Lung (tissue), 12 donors: ENCODE measurements around the gene C17orf100. TPM values are rescaled to one million over a fixed set of nuclear protein-coding genes. Genes with fewer than 3 reads are reported as not detected.

ENCODE experiments used
- ATAC-seq: fragments of 200-7000 bp; cut with Tn5 transposase; one replicate; pipeline ENCODE4 v1.9.1; 2020; ENCODE audit warnings: moderate number of reproducible peaks; ENCODE audit not compliant: insufficient read depth, low FRiP score
- DNase-seq, 3 donors: peaks; one replicate each; pipeline ENCODE4 v3.0.0-alpha.2; 2013 to 2017
- H3K27ac ChIP-seq, 2 donors: one replicate each; pipeline ENCODE4 v1.5.1; 2013; ENCODE audit warnings: mild to moderate bottlenecking in 2 of 2, moderate library complexity in 2 of 2, control low read depth in 1 of 2, inconsistent platforms in 1 of 2, low read depth in 1 of 2, low read length in 1 of 2
- H3K27me3 ChIP-seq, 3 donors: one replicate each; pipeline ENCODE4 v1.5.1; 2013; ENCODE audit warnings: low read length in 2 of 3; ENCODE audit not compliant: control insufficient read depth in 3 of 3, insufficient read depth in 3 of 3
- H3K36me3 ChIP-seq, 4 donors: one replicate each; pipeline ENCODE4 v1.5.1; 2013; ENCODE audit warnings: low read length in 4 of 4, mild to moderate bottlenecking in 1 of 4, moderate library complexity in 1 of 4; ENCODE audit not compliant: control insufficient read depth in 4 of 4, insufficient read depth in 4 of 4
- H3K4me1 ChIP-seq, 5 donors: one replicate each; pipeline ENCODE4 v1.5.1; 2013; ENCODE audit warnings: low read length in 5 of 5, mild to moderate bottlenecking in 2 of 5, moderate library complexity in 1 of 5; ENCODE audit not compliant: control insufficient read depth in 5 of 5, insufficient read depth in 5 of 5
- H3K4me3 ChIP-seq: one replicate; pipeline ENCODE4 v1.5.1; 2013; ENCODE audit warnings: mild to moderate bottlenecking, control low read depth, moderate library complexity
- H3K9ac ChIP-seq, 2 donors: one replicate each; pipeline ENCODE4 v1.5.1; 2013; ENCODE audit warnings: low read length in 2 of 2, control low read depth in 1 of 2; ENCODE audit not compliant: insufficient read depth in 1 of 2
- H3K9me3 ChIP-seq, 4 donors: one replicate each; pipeline ENCODE4 v1.5.1; 2013; ENCODE audit warnings: low read length in 3 of 4, mild to moderate bottlenecking in 1 of 4, moderate library complexity in 1 of 4; ENCODE audit not compliant: control insufficient read depth in 4 of 4, insufficient read depth in 3 of 4
- CTCF ChIP-seq: IDR thresholded peaks from 2 replicates; pipeline ENCODE4 v1.5.1; 2012; ENCODE audit warnings: mild to moderate bottlenecking; ENCODE audit errors: control extremely low read depth, extremely low read depth
- WGBS, 2 donors: extraction: QIAGEN DNeasy Blood & Tissue Kit; methylation state at CpG; one replicate each; pipeline ENCODE4 v1.1.7; 2013; 5-methylcytosine and 5-hydroxymethylcytosine counted together
- polyA plus RNA-seq, 2 donors: library from polyadenylated mRNA; stranded (reverse); fragments of 200-250 nt; gene quantifications; one replicate each; pipeline ENCODE4 v1.2.1, GENCODE V29; 2013
- total RNA-seq, 2 donors: library from RNA; depleted of rRNA in 1 of 2; stranded (reverse); fragments of >200 nt in 1 of 2; gene quantifications; one replicate each; pipeline ENCODE4 v1.2.1, GENCODE V29; 2014 to 2021
- donor health status: control.
- donor health status: control.
- donor health status: Bipolar disorder and iron deficiency.
- donor health status: healthy.
- donor health status: DM: yes; HTN: yes; CAD: no.

The C17orf100 gene
- total and polyA plus RNA-seq, 4 donors: 1.5 to 3.6 (median 2.0) TPM

GRCh38 chr17:6667516-6667915 is 16.0 kb downstream of the C17orf100 start:
- Histone ChIP-seq H3K36me3 (no peaks in the 10 kb centered on the region), H3K27ac (no peak overlapping the region), H3K9ac (no peak overlapping the region), H3K4me3 (no peak overlapping the region), H3K9me3 (no peaks in the 10 kb centered on the region), H3K27me3 (peaks cover 0 to 7% (median 4%) of the 10 kb centered on the region in 3 donors), H3K4me1 (no peaks in the 10 kb centered on the region)
- DNase-seq (no peak), ATAC-seq (no peak)
- WGBS, 2 donors: 43 to 47% methylated on average over 5 to 6 of the region's 6 CpGs
- TF ChIP-seq CTCF: no peak

- Histone ChIP-seq H3K9me3 (no peaks in the 10 kb centered on the region), H3K4me1 (no peaks in the 10 kb centered on the region), H3K9ac (no peak overlapping the region), H3K36me3 (no peaks in the 10 kb centered on the region), H3K27me3 (peaks cover 0 to 7% (median 4%) of the 10 kb centered on the region in 3 donors), H3K4me3 (no peak overlapping the region), H3K27ac (no peak overlapping the region)
- DNase-seq (no peak), ATAC-seq (no peak)
- 81 to 92% methylated on average over 17 of the region's 17 CpGs for WGBS, 2 donors
- no peak for TF ChIP-seq CTCF
Measured at GRCh38 chr17:6668219-6668618, 16.7 kb downstream of the C17orf100 start.

- ATAC-seq: no peak
- Histone ChIP-seq H3K27me3 (peaks cover 0 to 7% (median 4%) of the 10 kb centered on the region in 3 donors), H3K36me3 (no peaks in the 10 kb centered on the region), H3K4me1 (no peaks in the 10 kb centered on the region), H3K9ac (no peak overlapping the region), H3K9me3 (no peaks in the 10 kb centered on the region), H3K4me3 (no peak overlapping the region), H3K27ac (no peak overlapping the region)
- no peak for TF ChIP-seq CTCF
- DNase-seq: no peak
- WGBS, 2 donors: 75 to 84% methylated on average over 14 of the region's 14 CpGs
Measured at GRCh38 chr17:6668727-6669425, 17.3 kb downstream of the C17orf100 start.
